PC-3 (cell line): ENCODE results near the gene KLHL21.

Source experiments
- CTCF ChIP-seq: fragments of 300-600 bp; sonication (generic); conservative IDR thresholded peaks from 2 replicates; pipeline ENCODE4 v1.5.1; 2017; ENCODE audit warnings: antibody characterized with exemption, low read depth, mild to moderate bottlenecking, low read length
- EZH2 ChIP-seq: fragments of 300-600 bp; sonication (generic); IDR thresholded peaks from one replicate; pipeline ENCODE4 v1.6.1; 2017; ENCODE audit warnings: antibody characterized with exemption, mild to moderate bottlenecking, low read length; ENCODE audit not compliant: unreplicated experiment

GRCh38 chr1:6581561-6582305 is 20.9 kb downstream of the KLHL21 start:
- TF ChIP-seq EZH2 (no peak), CTCF (no peak)
